ENCODE results near the gene ALLC.

DNA sequence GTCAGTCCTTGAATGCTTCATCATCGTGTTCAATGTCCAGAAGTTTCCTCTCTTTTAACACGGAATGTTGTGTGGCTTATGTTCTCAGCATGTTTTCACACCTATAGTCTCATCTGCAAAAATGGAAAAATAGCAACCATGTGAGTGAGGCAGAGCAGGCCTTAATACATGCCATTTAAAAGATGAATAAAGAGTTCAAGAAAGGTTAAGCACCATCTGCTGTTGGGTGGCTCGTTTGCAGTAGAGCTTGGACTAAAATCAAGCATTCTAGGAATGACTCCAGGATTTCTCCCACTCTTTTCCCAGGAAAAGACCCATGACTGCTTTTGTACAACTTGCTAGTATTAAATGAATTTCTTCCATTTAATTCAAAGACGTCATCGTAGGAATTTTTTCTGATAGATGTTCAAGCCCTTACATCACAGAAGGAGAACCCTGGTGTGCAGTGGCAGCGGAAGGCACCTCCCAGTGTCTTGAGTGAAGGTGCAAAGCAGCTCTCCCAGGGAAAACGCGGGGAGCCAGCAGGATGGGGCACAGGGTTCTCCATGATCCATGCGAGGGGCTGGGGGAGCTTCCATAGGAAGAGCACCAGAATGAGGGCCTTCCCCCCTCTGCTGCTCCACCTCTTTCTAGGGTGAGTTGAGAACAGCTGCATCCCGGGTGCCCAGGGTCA, 55.0 kb downstream of the ALLC start:
- TF ChIP-seq POLR2AphosphoS5 (IDR thresholded peaks at IDR 0.05; ENCODE audit: low read depth, low read length) (no peak), TAF1 (IDR thresholded peaks at IDR 0.05; ENCODE audit: borderline replicate concordance, low read depth, low read length) (no peak), POLR2A (IDR thresholded peaks at IDR 0.05; ENCODE audit: low read depth, low read length) (no peak)
